K562 (cell line): ENCODE results near the gene SLC25A29.

Experiments
- BRCA1 ChIP-seq, 2 experiments: fragments of 450-650 bp in 1 of 2; sonication (generic) in 1 of 2; formaldehyde crosslinking in 1 of 2; IDR thresholded peaks; 2 replicates each; pipeline versions ENCODE4 v1.5.0 to v1.6.1; 2017 to 2020; ENCODE audit warnings: mild to moderate bottlenecking in 1 of 2, missing genetic modification reagents in 1 of 2
- CTCF ChIP-seq, 3 experiments: IDR thresholded peaks in 2 of 3; conservative IDR thresholded peaks in 1 of 3; 2 replicates each; pipeline ENCODE4 v1.5.1; 2011 to 2012; ENCODE audit warnings: low read length in 3 of 3, mild to moderate bottlenecking in 3 of 3, control low read depth in 2 of 3, improper control_type of control experiment in 1 of 3, inconsistent platforms in 1 of 3, low read depth in 1 of 3, mixed read lengths in 1 of 3, moderate library complexity in 1 of 3; ENCODE audit not compliant: insufficient read depth in 2 of 3
- EP300 ChIP-seq: IDR thresholded peaks from 2 replicates; pipeline ENCODE4 v1.6.1; 2012; ENCODE audit warnings: low read length, improper control_type of control experiment
- FOXK1 ChIP-seq: sonication (generic); formaldehyde crosslinking; IDR thresholded peaks from 2 replicates; pipeline ENCODE4 v1.8.0; 2022; ENCODE audit warnings: missing genetic modification reagents, mild to moderate bottlenecking, borderline replicate concordance
- GTF2F1 ChIP-seq: IDR thresholded peaks from 2 replicates; pipeline ENCODE4 v1.6.1; 2011; ENCODE audit warnings: low read depth, low read length, improper control_type of control experiment
- NCOR1 ChIP-seq: fragments of 450-650 bp; IDR thresholded peaks from 2 replicates; pipeline ENCODE4 v1.6.1; 2016; ENCODE audit warnings: mild to moderate bottlenecking, moderate library complexity
- PCBP2 ChIP-seq: fragments of 200-400 bp; formaldehyde crosslinking; IDR thresholded peaks from 2 replicates; pipeline ENCODE4 v1.6.1; 2018; ENCODE audit warnings: low read length, low read depth, mild to moderate bottlenecking, moderate library complexity; ENCODE audit not compliant: poor library complexity, severe bottlenecking
- TAF1 ChIP-seq: IDR thresholded peaks from 2 replicates; pipeline ENCODE4 v1.6.1; 2011; ENCODE audit warnings: mild to moderate bottlenecking, low read length, moderate library complexity; ENCODE audit not compliant: insufficient read depth, control insufficient read depth, severe bottlenecking; ENCODE audit errors: extremely low read depth

DNA sequence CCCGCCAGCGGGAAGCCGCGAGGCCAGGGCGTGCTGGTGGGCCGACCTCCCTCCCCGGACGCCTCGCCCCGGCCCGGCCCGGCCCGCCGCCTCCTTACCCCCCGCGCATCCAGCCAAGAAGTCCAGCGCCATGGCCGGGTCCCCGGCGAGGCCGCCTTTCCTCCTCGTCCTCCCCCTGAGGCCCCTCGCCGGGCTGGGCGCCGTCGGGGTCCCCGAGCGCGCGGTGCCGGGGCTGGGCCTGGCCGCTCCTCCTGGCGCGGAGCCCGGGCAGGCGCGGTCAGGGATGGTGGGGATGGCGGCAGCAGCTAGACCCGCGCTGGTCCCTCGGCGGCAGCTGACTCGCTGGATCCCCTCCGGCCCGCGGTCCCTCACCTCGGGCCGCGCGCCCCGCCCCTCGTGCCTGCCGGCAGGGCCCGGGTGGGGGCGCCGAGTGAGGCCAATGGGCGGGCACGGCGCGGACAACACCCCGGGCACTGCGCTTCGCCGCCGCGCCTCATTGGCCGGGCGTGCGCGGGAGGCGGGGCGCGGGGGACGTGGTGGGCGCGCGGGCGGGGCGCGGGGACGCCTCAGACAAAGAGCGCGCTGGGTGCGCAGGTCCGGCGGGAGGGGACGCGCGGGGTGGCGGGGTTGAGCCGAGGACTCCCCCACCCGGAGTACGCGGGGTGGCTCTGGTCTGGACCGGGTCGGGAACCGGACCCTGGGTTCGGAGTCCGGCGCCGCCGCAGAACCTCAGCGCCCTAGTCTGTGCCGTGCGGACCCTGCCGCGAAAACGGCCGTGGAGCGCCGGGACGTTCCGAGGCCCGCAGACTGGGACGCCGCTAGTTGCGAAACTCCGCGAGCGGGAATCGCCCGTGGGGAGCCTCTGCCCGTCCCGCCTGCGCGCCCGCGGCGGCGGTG lies at the start of gene SLC25A29:
- TF ChIP-seq GTF2F1 = no peak
- TF ChIP-seq PCBP2 = no peak
- TF ChIP-seq BRCA1 (IDR thresholded peaks at IDR 0.05) = no peak
- no peak for TF ChIP-seq BRCA1 (CRISPR knock-in tag; IDR thresholded peaks at IDR 0.05)
- TF ChIP-seq TAF1 = no peak
- no peak for TF ChIP-seq CTCF (IDR thresholded peaks at IDR 0.05 in 2 of 3, conservative IDR thresholded peaks at IDR 0.05 in 1 of 3; ENCODE audit: insufficient read depth in 2 of 3, low read depth in 1 of 3, low read length in 3 of 3)
- TF ChIP-seq FOXK1 (CRISPR knock-in tag) = no peak
- TF ChIP-seq EP300 = no peak
- no peak for TF ChIP-seq NCOR1
